GM12878 (cell line): ENCODE measurements around the gene CD48. TPM values are rescaled to one million over a fixed set of nuclear protein-coding genes. Genes with fewer than 3 reads are reported as not detected.

Experiments used
- E4F1 ChIP-seq: fragments of 450-650 bp; IDR thresholded peaks from 2 replicates; pipeline ENCODE4 v1.6.1; 2018; ENCODE audit warnings: borderline replicate concordance, mild to moderate bottlenecking; ENCODE audit not compliant: partially characterized antibody
- EED ChIP-seq: sonication (generic); IDR thresholded peaks from 2 replicates; pipeline ENCODE4 v1.6.1; 2016; ENCODE audit warnings: antibody characterized with exemption, low read depth
- ETV6 ChIP-seq, 2 experiments: fragments of 450-650 bp in 1 of 2; IDR thresholded peaks in 1 of 2; conservative IDR thresholded peaks in 1 of 2; 2 replicates each; pipeline ENCODE4 v1.6.1; 2014; ENCODE audit warnings: antibody characterized with exemption in 1 of 2, borderline replicate concordance in 1 of 2, low read depth in 1 of 2, mild to moderate bottlenecking in 1 of 2, moderate library complexity in 1 of 2
- FOS ChIP-seq: IDR thresholded peaks from 3 replicates; pipeline ENCODE4 v1.6.1; 2011; ENCODE audit warnings: borderline replicate concordance; ENCODE audit not compliant: insufficient read length; ENCODE audit errors: extremely low read depth
- GABPA ChIP-seq: IDR thresholded peaks from 2 replicates; pipeline ENCODE4 v1.6.1; 2014; ENCODE audit warnings: antibody characterized with exemption, low read depth, mild to moderate bottlenecking, inconsistent platforms
- HCFC1 ChIP-seq: fragments of 150-350 bp; IDR thresholded peaks from 2 replicates; pipeline ENCODE4 v1.6.1; 2014; ENCODE audit warnings: low read length
- HDAC2 ChIP-seq: fragments of 200-600 bp; sonication (generic); IDR thresholded peaks from 2 replicates; pipeline ENCODE4 v1.6.1; 2017
- HSF1 ChIP-seq: fragments of 150-350 bp; IDR thresholded peaks from 2 replicates; pipeline ENCODE4 v1.6.1; 2014; ENCODE audit warnings: mild to moderate bottlenecking, low read depth, low read length
- MEF2B ChIP-seq: fragments of 450-650 bp; IDR thresholded peaks from 2 replicates; pipeline ENCODE4 v1.6.1; 2018; ENCODE audit warnings: mild to moderate bottlenecking, moderate library complexity; ENCODE audit not compliant: partially characterized antibody, poor library complexity, severe bottlenecking
- NBN ChIP-seq: fragments of 450-650 bp; IDR thresholded peaks from 2 replicates; pipeline ENCODE4 v1.6.1; 2016
- NR2F1 ChIP-seq: fragments of 450-650 bp; conservative IDR thresholded peaks from 2 replicates; pipeline ENCODE4 v1.6.1; 2017; ENCODE audit warnings: mild to moderate bottlenecking
- PAX8 ChIP-seq: fragments of 450-650 bp; IDR thresholded peaks from 2 replicates; pipeline ENCODE4 v1.6.1; 2017; ENCODE audit warnings: mild to moderate bottlenecking, moderate library complexity
- PML ChIP-seq: IDR thresholded peaks from 2 replicates; pipeline ENCODE4 v1.6.1; 2012; ENCODE audit warnings: low read length, inconsistent platforms
- RB1 ChIP-seq: fragments of 450-650 bp; formaldehyde crosslinking; IDR thresholded peaks from 2 replicates; pipeline ENCODE4 v1.6.1; 2017; ENCODE audit warnings: mild to moderate bottlenecking, borderline replicate concordance
- SREBF1 ChIP-seq: IDR thresholded peaks from 2 replicates; pipeline ENCODE4 v1.6.1; 2012; ENCODE audit warnings: mild to moderate bottlenecking, low read length
- STAT1 ChIP-seq: fragments of 450-650 bp; conservative IDR thresholded peaks from 2 replicates; pipeline ENCODE4 v1.6.1; 2014; ENCODE audit warnings: antibody characterized with exemption, mild to moderate bottlenecking
- SUZ12 ChIP-seq: fragments of 200-600 bp; sonication (generic); IDR thresholded peaks from one replicate; pipeline ENCODE4 v1.6.1; 2018; ENCODE audit warnings: antibody characterized with exemption, mild to moderate bottlenecking; ENCODE audit not compliant: unreplicated experiment
- TCF3 ChIP-seq: IDR thresholded peaks from 2 replicates; pipeline ENCODE4 v1.6.1; 2012; ENCODE audit warnings: low read depth, mild to moderate bottlenecking, low read length, borderline replicate concordance; ENCODE audit not compliant: insufficient read depth
- USF1 ChIP-seq: IDR thresholded peaks from 2 replicates; pipeline ENCODE4 v1.6.1; 2011; ENCODE audit warnings: borderline replicate concordance, low read depth, mild to moderate bottlenecking, moderate library complexity, mixed read lengths, low read length; ENCODE audit not compliant: insufficient read depth; ENCODE audit errors: extremely low read length
- WRNIP1 ChIP-seq: IDR thresholded peaks from 2 replicates; pipeline ENCODE4 v1.6.1; 2011; ENCODE audit warnings: low read depth, low read length, improper control_type of control experiment, borderline replicate concordance
- ZBTB40 ChIP-seq: fragments of 450-650 bp; IDR thresholded peaks from 2 replicates; pipeline ENCODE4 v1.6.1; 2016; ENCODE audit warnings: mild to moderate bottlenecking, moderate library complexity, borderline replicate concordance
- ZNF622 ChIP-seq: fragments of 450-650 bp; IDR thresholded peaks from 2 replicates; pipeline ENCODE4 v1.6.1; 2017; ENCODE audit warnings: mild to moderate bottlenecking, inconsistent platforms
- polyA plus RNA-seq, 11 experiments: library from polyadenylated mRNA; depleted of rRNA in 4 of 11; unstranded in 6 of 11; stranded (reverse) in 5 of 11; fragments of >200 nt; fragmentation: Nextera tagmentation in 4 of 11; fragmentation: Illumina TruSeq in 1 of 11; extraction: Ambion mirVana in 4 of 11; extraction: Trizol in 1 of 11; gene quantifications; 1 replicate in 1 of 11; 2 replicates in 10 of 11; pipeline versions ENCODE4 v1.2.1 to v1.2.3, GENCODE V29; 2011 to 2016; ENCODE audit warnings: inconsistent platforms in 2 of 11, missing spikeins in 2 of 11, low read depth in 1 of 11
- total RNA-seq, 4 experiments: library from RNA; depleted of rRNA in 3 of 4; stranded (reverse); fragments of >200 nt in 3 of 4; fragmentation: Illumina TruSeq in 1 of 4; extraction: Trizol in 1 of 4; gene quantifications; 2 replicates each; pipeline versions ENCODE4 v1.2.1 to v1.2.3, GENCODE V29; 2013 to 2021

CD48 gene
- total and polyA plus RNA-seq, 10 of the 15 experiments (the other 5 are each of a cell fraction or from before 2014, with no cell fraction given): 302 to 1,315 (median 430) TPM

GRCh38 chr1:160741092-160741501, 29.5 kb upstream of the CD48 start (continued):
- TF ChIP-seq ZBTB40: no peak
- TF ChIP-seq E4F1: no peak
- TF ChIP-seq TCF3: no peak
- TF ChIP-seq RB1: no peak
- peak; percentile 77 for TF ChIP-seq NBN
- TF ChIP-seq PAX8: no peak
- TF ChIP-seq USF1: no peak
- no peak for TF ChIP-seq MEF2B
- TF ChIP-seq FOS: no peak
- no peak for TF ChIP-seq NR2F1
- no peak for TF ChIP-seq HDAC2
- TF ChIP-seq HCFC1: no peak
- no peak for TF ChIP-seq GABPA
- 0 out of 2 replicates have a peak, but pooled peaks have one; percentile 12 for TF ChIP-seq EED
- TF ChIP-seq PML: no peak
- no peak for TF ChIP-seq STAT1
- no peak for TF ChIP-seq WRNIP1
- no peak for TF ChIP-seq ETV6 (conservative IDR thresholded peaks at IDR 0.05 in 1 of 2, IDR thresholded peaks at IDR 0.05 in 1 of 2; ENCODE audit: borderline replicate concordance in 1 of 2, low read depth in 1 of 2)
- no peak for TF ChIP-seq HSF1
- TF ChIP-seq SREBF1: no peak
- no peak for TF ChIP-seq SUZ12
- no peak for TF ChIP-seq ZNF622
